ENCODE results near the gene ZNF626.

DNA sequence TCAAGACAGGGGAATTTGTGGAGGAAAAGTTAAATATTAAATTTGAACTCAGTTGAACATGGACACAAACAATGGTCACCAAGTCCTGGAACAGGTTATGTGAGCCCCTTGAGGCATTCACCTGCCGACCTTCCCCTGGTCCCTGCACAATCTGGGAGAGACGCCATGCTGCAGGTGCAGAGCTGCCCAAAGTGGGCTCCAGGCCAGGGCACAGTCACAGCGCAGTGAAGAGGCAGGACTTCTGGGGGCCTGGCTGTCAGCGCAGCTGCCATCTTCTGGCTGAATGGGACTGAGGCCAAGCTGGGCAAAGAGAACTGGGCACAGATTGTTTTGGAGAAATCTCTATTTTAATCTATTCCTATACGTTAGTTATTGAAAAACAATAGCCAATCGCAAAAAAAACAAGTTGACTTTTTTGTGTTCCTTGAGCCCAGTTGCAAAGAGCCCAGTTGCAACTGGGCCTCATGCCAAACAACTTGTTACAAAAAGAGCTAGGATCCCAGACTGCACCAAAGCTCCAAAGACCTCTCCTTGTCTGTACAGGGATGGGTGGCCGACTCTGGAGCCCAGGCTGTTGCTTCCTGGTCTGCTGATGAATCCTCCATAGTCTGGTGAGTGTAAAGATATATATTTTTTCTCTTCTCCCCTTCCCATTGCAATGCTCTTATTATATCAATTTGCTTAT lies 1.2 kb upstream of the ZNF626 start:
- TF ChIP-seq, protein P1, sequence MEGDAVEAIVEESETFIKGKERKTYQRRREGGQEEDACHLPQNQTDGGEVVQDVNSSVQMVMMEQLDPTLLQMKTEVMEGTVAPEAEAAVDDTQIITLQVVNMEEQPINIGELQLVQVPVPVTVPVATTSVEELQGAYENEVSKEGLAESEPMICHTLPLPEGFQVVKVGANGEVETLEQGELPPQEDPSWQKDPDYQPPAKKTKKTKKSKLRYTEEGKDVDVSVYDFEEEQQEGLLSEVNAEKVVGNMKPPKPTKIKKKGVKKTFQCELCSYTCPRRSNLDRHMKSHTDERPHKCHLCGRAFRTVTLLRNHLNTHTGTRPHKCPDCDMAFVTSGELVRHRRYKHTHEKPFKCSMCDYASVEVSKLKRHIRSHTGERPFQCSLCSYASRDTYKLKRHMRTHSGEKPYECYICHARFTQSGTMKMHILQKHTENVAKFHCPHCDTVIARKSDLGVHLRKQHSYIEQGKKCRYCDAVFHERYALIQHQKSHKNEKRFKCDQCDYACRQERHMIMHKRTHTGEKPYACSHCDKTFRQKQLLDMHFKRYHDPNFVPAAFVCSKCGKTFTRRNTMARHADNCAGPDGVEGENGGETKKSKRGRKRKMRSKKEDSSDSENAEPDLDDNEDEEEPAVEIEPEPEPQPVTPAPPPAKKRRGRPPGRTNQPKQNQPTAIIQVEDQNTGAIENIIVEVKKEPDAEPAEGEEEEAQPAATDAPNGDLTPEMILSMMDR (IDR thresholded peaks at IDR 0.05; ENCODE audit: insufficient read depth, low read length): no peak
- TF ChIP-seq, protein P2, sequence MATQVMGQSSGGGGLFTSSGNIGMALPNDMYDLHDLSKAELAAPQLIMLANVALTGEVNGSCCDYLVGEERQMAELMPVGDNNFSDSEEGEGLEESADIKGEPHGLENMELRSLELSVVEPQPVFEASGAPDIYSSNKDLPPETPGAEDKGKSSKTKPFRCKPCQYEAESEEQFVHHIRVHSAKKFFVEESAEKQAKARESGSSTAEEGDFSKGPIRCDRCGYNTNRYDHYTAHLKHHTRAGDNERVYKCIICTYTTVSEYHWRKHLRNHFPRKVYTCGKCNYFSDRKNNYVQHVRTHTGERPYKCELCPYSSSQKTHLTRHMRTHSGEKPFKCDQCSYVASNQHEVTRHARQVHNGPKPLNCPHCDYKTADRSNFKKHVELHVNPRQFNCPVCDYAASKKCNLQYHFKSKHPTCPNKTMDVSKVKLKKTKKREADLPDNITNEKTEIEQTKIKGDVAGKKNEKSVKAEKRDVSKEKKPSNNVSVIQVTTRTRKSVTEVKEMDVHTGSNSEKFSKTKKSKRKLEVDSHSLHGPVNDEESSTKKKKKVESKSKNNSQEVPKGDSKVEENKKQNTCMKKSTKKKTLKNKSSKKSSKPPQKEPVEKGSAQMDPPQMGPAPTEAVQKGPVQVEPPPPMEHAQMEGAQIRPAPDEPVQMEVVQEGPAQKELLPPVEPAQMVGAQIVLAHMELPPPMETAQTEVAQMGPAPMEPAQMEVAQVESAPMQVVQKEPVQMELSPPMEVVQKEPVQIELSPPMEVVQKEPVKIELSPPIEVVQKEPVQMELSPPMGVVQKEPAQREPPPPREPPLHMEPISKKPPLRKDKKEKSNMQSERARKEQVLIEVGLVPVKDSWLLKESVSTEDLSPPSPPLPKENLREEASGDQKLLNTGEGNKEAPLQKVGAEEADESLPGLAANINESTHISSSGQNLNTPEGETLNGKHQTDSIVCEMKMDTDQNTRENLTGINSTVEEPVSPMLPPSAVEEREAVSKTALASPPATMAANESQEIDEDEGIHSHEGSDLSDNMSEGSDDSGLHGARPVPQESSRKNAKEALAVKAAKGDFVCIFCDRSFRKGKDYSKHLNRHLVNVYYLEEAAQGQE (IDR thresholded peaks at IDR 0.05; ENCODE audit: insufficient replicate concordance, low read depth): no peak
- TF ChIP-seq POLR2AphosphoS5 (IDR thresholded peaks at IDR 0.05; ENCODE audit: low read depth): no peak

Data from HL-60 (cell line).